Measurements from ENCODE around the gene SEMA3E.
"Not testable (repeated sequence)": the region's sequence is repeated elsewhere in the genome, so short reads cannot be mapped to it uniquely, and the experiment has no call there.

SEMA3E gene

GRCh38 chr7:83648464-83649241, at the start of gene SEMA3E:
SEMA3E (minus strand) TSS chr7:83649139.
- DNase-seq = peak; percentile 53

DNA sequence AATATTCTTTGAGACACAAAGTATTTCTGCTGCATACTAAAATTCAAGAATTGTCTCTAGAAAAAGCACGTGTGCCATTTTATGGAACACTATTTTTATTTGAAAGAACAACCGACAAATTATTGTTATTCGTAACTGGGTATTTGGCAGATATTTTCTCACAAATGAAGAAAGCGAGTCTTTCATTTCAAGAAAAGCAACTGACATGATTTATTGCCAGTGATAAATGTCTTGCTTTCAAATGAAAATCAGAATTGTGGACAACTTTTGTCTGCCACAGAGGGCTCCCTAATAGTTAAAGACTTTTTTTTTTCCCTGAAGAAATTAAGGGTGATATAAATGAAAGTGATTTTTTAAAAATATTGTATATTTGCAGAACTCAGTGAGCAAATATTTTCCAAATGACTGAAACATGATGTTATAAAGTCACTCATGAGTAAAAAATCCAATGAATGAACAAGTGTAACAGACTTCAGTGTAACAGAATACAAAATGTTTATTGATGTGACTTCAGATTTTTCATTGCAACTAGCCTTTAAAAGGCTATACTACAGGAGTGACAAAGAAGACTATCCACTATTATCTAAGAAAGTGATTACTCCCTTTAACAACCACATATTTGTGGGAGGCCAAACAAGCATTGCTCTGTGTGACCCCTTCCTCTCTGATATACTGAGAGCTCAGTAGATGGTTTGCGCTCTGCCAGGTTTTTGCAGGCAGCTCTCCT, 49.0 kb upstream of the SEMA3E start:
- DNase-seq = no peak

DNA sequence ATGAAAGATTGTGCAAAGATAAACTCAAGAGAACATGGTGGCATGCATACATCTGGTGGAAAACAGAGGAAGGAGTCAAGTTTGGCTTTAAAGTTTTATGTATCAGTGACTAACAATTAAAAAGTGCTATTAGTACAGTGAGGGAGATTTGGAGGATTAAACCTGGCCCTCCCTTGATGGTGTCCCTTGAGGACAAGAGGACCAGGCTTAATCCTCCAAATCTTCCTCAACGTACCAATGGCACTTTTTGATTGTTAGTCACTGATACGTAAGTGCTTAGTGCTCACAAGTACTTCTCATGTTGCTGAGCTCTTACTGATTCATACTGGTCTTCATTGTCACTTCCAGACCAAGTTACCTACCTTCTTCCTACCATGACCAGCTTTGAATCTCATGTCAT, 47.2 kb upstream of the SEMA3E start:
- no peak for DNase-seq

DNA sequence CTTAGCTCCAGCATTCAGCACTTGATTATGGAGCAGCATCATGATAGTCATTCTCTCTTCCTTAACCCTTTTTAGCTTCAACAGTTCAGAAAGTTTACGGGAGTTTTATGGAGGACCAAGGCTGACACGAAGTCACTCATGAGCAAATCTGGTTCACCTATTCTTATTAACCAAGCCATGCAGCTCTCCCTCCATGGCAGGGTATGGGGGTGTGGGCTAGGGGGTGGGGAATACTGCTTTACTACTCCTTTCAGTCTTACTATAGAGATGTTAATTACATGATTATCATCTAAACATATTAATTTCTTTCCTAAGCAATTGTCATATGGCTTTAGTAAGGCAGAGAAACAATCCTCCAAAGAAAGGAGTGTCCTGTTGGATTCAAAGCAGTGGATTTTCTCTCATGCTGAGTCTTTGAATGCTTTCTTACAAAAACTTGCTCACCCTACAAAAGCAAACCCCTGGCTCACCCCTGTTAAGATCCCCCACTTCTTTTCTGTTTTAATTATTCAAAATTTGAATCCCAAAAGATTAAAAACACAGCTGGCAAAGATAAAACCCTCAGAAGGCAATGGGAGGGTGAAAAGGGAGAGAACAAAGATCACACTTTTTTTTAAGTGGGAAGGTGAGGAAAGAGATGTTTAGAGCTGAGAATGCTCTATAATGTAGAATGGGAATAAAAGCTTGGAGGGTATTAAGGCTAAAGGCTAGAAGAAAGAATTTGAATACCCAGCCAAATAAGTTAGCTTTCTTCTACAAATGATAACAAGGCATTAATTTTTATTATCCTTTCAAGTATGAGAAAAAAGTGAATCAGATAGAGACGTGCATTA, 46.4 kb upstream of the SEMA3E start:
- no peak for DNase-seq

GRCh38 chr7:83693256-83693655, 44.3 kb upstream of the SEMA3E start:
- no peak for DNase-seq

DNA sequence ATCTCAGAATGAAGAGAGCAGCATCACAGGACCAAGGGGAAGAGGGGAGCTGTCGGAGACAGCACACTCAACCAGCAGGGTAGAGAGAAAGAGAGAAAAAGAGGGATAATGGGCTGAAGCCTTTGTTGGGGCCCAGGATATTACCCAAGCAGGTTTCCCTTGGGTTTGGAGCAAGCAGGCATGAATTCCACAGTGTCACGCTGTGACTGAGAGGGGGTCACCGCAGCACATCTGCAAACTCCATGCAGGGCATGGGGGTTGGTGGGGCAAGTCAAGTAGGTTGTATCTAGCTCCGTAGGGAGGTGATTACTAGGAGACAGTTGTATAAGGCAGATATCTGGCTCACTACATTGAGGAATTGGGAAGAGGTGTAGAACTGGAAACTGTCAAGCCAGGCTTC, 42.2 kb upstream of the SEMA3E start:
- no peak for DNase-seq

GRCh38 chr7:83689855-83690254, 40.9 kb upstream of the SEMA3E start:
- no peak for DNase-seq

- no peak for DNase-seq
Measured at GRCh38 chr7:83686416-83686815, 37.5 kb upstream of the SEMA3E start.

- no peak for DNase-seq
Measured at GRCh38 chr7:83684928-83685327, 36.0 kb upstream of the SEMA3E start.

DNA sequence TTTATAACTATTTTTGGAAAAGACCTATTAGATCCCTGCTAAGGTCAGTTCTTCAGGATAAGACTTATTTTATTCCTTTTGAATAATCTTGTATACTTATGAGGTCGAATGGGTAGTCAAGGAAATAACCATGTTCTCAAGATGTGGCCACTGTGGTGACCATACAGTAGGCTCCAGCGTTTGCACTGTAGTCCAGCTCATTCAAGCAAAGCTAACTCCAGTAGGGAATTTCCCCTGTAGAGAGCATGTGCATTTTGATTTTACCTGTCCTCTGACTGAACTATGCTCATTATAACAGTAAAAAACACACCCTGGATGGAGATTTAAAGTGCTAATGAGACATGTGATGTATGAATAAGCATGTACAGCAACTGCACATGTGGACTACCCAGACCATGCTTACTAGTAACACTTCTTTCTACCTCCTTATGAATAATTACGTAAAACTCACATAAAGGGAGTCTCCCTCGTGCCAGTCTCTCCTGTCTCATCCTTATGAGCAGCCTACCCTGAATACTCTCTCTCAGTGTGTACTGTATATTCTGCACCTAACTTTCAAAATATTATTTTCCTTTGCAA, 32.4 kb upstream of the SEMA3E start:
- DNase-seq = no peak

DNA sequence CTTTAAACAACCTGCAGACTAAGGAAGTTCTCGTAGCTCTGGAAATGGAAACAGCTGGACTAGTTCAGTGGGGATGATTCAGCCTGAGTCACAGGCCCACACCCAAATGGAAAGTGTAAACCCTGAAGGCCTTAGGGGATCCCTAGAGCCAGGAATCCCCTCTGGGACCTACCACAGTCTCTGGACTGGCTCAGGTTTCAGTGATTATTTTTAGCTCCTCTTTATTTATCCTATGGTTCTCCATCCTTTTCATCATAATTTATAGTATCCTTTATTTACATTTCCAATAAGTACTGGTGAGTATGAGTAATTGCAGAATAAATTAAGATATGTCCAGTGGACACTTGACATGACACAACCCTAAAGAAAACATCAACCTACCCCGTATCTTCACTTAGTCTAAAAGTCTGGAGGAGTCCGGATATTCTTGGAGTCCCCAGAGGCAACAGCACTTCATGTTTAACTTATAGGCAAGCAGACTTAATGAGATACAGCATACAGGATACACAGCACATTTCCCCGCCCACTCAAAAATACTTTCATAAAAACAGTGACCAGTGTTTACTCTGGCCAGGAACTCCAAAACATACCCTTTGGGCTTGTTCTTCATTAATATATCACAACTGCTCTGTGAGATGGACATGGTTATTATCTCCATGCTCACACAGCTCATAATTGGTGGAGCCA, 28.4 kb upstream of the SEMA3E start:
- DNase-seq = peak; percentile 94

DNA sequence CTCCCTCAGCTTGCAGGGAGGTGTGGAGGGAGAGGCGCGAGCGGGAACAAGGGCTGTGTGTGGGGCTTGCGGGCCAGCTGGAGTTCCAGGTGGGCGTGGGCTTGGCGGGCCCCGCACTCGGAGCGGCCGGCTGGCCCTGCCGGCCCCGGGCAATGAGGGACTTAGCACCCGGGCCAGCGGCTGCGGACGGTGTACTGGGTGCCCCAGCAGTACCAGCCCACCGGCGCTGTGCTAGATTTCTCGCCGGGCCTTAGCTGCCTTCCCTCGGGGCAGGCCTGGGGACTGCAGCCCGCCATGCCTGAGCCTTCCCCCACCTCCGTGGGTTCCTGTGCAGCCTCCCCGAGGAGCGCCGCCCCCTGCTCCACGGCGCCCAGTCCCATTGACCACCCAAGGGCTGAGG, 24.4 kb upstream of the SEMA3E start:
- not testable (repeated sequence) for DNase-seq

GRCh38 chr7:83672157-83672556, 23.2 kb upstream of the SEMA3E start:
- DNase-seq = no peak

DNA sequence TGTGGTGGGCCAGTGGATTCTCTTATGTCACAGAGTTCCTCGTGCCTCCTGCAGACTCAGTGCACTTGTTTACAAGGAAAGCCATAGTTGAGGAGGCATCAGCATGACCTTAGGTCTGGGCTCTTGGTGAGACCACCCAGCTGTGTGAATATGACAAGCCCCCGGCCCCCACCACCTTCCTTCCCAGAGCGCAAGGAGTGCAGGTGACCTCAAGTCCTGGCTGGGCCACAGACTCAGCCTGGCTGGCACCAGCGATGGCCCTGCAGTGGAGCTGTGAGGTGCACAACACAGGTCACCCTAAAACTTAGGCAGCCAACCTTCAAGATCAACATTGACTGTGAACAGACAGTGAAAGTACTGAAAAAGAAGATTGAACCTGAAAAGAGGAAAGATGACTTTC, 14.2 kb upstream of the SEMA3E start:
- no peak for DNase-seq

DNA sequence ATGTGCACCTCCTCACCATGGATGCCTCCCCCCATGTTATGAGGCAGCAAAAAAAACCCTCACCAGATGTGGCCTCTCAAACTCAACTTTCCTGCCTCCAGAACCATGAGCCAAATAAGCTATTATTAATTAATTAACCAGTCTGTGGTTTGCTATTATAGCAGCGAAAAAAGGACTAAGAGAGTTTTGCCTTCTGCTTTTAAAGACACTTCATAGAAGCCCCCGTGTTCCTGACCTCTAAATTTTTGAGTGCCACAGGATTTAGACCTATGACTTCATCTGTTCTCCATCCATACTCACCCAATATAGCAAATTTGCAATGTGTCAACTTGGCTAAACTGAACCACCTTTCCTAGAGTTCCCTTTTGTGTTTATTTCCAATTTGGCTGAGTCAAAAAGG, 9.2 kb upstream of the SEMA3E start:
- DNase-seq = no peak

DNA sequence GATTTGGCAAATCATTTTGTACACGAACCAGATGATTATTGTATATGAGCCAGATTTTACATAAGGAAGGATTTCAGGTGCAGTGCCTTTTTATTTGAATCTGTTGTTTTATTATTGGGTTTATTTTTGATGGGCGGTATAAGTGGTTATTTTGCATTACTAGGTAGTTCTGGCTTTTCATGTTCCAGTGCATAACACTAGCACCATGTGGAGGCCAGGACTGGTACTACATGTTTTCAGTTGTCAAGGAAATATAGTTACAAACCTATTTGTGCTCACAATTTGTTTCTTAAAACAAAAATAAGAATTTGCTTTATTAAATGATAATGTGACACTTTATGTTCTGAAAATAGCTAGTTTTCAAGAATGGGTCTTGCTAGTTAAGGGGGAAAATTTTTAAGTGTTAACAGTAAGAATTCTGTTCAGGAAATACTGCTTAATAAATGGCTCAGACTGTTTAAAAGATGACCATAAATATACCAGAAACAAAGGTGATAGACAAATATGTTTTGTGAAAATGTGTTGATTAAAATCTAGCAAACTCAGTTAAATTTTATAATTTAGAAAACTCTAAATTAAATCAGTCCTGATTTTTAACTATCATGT, 7.1 kb upstream of the SEMA3E start:
- peak; percentile 39 for DNase-seq

GRCh38 chr7:83652481-83652880, 3.5 kb upstream of the SEMA3E start:
- DNase-seq = no peak

DNA sequence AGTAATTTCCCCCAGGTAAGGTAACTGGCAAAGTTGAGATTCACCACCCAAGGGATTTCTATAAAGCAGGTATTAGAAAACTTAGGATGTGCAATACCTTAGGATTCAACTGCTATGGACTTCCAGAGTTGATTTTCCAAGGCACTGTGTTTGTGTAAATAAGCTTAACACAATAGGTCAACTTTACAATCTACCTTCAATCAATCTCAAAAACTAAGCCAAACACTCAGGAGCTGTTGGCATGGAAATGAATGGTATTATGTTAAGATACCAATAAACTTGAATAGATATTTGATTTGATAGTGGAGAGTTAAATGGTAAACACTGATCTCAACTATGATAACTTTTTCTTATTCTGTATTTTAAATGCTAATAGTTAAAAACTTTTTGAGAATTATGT, 762 bp upstream of the SEMA3E start:
- no peak for DNase-seq

GRCh38 chr7:83646027-83646426, 2.9 kb downstream of the SEMA3E start:
- DNase-seq = no peak

GRCh38 chr7:83643739-83644138, 5.2 kb downstream of the SEMA3E start:
- no peak for DNase-seq

DNA sequence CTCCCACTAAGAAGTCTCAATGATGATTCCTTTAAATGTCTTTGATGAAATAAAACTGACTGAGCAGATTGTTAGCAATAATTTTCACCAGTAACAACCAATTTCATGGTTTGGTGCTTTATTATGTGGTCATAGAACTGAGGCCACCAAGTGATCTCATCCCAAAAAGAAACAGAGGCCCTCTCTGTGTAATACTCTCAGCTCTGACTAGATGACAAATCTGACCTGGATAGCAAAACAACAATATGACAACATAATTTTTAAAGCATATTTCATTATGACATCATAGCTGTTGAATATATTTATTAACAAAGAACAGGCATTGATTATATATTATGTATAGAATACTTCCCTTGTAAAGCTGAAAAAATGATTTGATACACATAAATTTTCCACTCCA, 5.9 kb downstream of the SEMA3E start:
- DNase-seq = no peak

Measured in fibroblast of skin of right biceps (primary cell).